Neural crest cell (in vitro differentiated cells): Measurements from ENCODE around the gene E2F3. TPM values are rescaled to one million over a fixed set of nuclear protein-coding genes. Genes with fewer than 3 reads are reported as not detected.

Experiments used
- DNase-seq: peaks from one replicate; pipeline ENCODE4 v3.0.0; 2021; ENCODE audit warnings: low read depth, mixed read lengths, low spot score
- H3K27ac Mint-ChIP-seq: one replicate; pipeline ENCODE4 v1.8.0; 2021; ENCODE audit warnings: mild to moderate bottlenecking, mixed read lengths; ENCODE audit not compliant: unreplicated experiment
- H3K27me3 Mint-ChIP-seq: 2 replicates; pipeline ENCODE4 v1.8.0; 2021; ENCODE audit warnings: low read depth, mild to moderate bottlenecking, mixed read lengths
- H3K36me3 Mint-ChIP-seq: 2 replicates; pipeline ENCODE4 v1.8.0; 2021; ENCODE audit warnings: low read depth, mild to moderate bottlenecking, mixed read lengths
- H3K4me1 Mint-ChIP-seq: 2 replicates; pipeline ENCODE4 v1.8.0; 2021; ENCODE audit warnings: mixed read lengths
- H3K4me3 Mint-ChIP-seq: one replicate; pipeline ENCODE4 v1.8.0; 2021; ENCODE audit warnings: mild to moderate bottlenecking, mixed read lengths
- H3K9me3 Mint-ChIP-seq: 2 replicates; pipeline ENCODE4 v1.8.0; 2021; ENCODE audit warnings: mixed read lengths
- CTCF ChIP-seq: fragments of 200-600 bp; sonication (generic); conservative IDR thresholded peaks from 2 replicates; pipeline ENCODE4 v1.5.0; 2021; ENCODE audit warnings: antibody characterized with exemption, mild to moderate bottlenecking
- total RNA-seq: library from RNA; stranded (reverse); gene quantifications from 2 replicates; pipeline ENCODE4 v1.2.1, GENCODE V29; 2021

The E2F3 gene
- total RNA-seq, 1 donor from 2014 or later = 43.8 TPM

- H3K4me1 Mint-ChIP-seq = peaks cover 16% of the 10 kb centered on the region
- DNase-seq = no peak
- no peak overlapping the region for H3K4me3 Mint-ChIP-seq
- H3K9me3 Mint-ChIP-seq = no peaks in the 10 kb centered on the region
- no peak for TF ChIP-seq CTCF
- peaks cover 10% of the 10 kb centered on the region for H3K36me3 Mint-ChIP-seq
- no peak overlapping the region for H3K27ac Mint-ChIP-seq
- no peaks in the 10 kb centered on the region for H3K27me3 Mint-ChIP-seq
These were observed 38.6 kb downstream of the E2F3 start for GRCh38 chr6:20440296-20440695.

- Mint-ChIP-seq H3K36me3 (peaks cover 9% of the 10 kb centered on the region), H3K4me1 (peaks cover 18% of the 10 kb centered on the region), H3K4me3 (no peak overlapping the region), H3K9me3 (no peaks in the 10 kb centered on the region), H3K27me3 (no peaks in the 10 kb centered on the region), H3K27ac (peak overlapping the region; percentile 28)
- no peak for TF ChIP-seq CTCF
- DNase-seq = no peak
These were observed 39.6 kb downstream of the E2F3 start for GRCh38 chr6:20441236-20441635.

GRCh38 chr6:20441921-20442320, 40.2 kb downstream of the E2F3 start:
- peaks cover 6% of the 10 kb centered on the region for H3K36me3 Mint-ChIP-seq
- peaks cover 17% of the 10 kb centered on the region for H3K4me1 Mint-ChIP-seq
- no peak for DNase-seq
- no peak overlapping the region for H3K4me3 Mint-ChIP-seq
- H3K27me3 Mint-ChIP-seq = no peaks in the 10 kb centered on the region
- H3K9me3 Mint-ChIP-seq = no peaks in the 10 kb centered on the region
- no peak overlapping the region for H3K27ac Mint-ChIP-seq
- TF ChIP-seq CTCF = no peak

GRCh38 chr6:20444786-20445271, 43.1 kb downstream of the E2F3 start:
- Mint-ChIP-seq H3K4me3 (no peak overlapping the region), H3K27ac (no peak overlapping the region)
- no peak for TF ChIP-seq CTCF

GRCh38 chr6:20447157-20447556, 45.5 kb downstream of the E2F3 start:
- no peak for TF ChIP-seq CTCF
- DNase-seq = no peak
- Mint-ChIP-seq H3K27me3 (no peaks in the 10 kb centered on the region), H3K4me1 (peaks cover 25% of the 10 kb centered on the region), H3K4me3 (no peak overlapping the region), H3K36me3 (peaks cover 19% of the 10 kb centered on the region), H3K9me3 (peaks cover 6% of the 10 kb centered on the region), H3K27ac (peak overlapping the region; percentile 82)

More at GRCh38 chr6:20444786-20445271, 43.1 kb downstream of the E2F3 start:
- Mint-ChIP-seq H3K9me3 (peaks cover 1% of the 10 kb centered on the region), H3K4me1 (peaks cover 28% of the 10 kb centered on the region), H3K27me3 (no peaks in the 10 kb centered on the region), H3K36me3 (peaks cover 10% of the 10 kb centered on the region)
- DNase-seq = no peak
